GM18520 (cell line): ENCODE data around the gene CA11.

ENCODE experiments used
- ATAC-seq: cut with Tn5 transposase; IDR thresholded peaks from one replicate; pipeline ENCODE4 v1.9.1; 2021; ENCODE audit not compliant: unreplicated experiment

CA11 gene

GRCh38 chr19:48629599-48630295 lies 16.2 kb downstream of the CA11 start:
- ATAC-seq: no peak

- no peak for ATAC-seq
These were observed 16.7 kb downstream of the CA11 start for GRCh38 chr19:48629297-48629598.

- ATAC-seq: no peak
These were observed 17.3 kb downstream of the CA11 start for GRCh38 chr19:48628486-48629296.

GRCh38 chr19:48627865-48628314 lies 18.1 kb downstream of the CA11 start:
- no peak for ATAC-seq

GRCh38 chr19:48627201-48627864 lies 18.7 kb downstream of the CA11 start:
- no peak for ATAC-seq

GRCh38 chr19:48625891-48626327 lies 20.1 kb downstream of the CA11 start:
- no peak for ATAC-seq

- ATAC-seq: no peak
These were observed 20.9 kb downstream of the CA11 start for GRCh38 chr19:48624791-48625723.

- peak; percentile 35 for ATAC-seq
These were observed 21.9 kb downstream of the CA11 start for GRCh38 chr19:48624067-48624594.

- no peak for ATAC-seq
These were observed 22.4 kb downstream of the CA11 start for GRCh38 chr19:48623556-48624066.

- ATAC-seq: no peak
These were observed 26.0 kb downstream of the CA11 start for GRCh38 chr19:48619692-48620585.

GRCh38 chr19:48618916-48619691 lies 26.9 kb downstream of the CA11 start, which contains the start of the genes RPL18 and SPHK2:
Gene RPL18 (minus strand): TSS chr19:48619178. CDS start chr19:48619143, 35 bp downstream.
Gene SPHK2 (plus strand): TSS chr19:48619506. CDS start chr19:48620515, 1,009 bp downstream.
- ATAC-seq: peak; percentile 84

GRCh38 chr19:48618278-48618915 lies 27.6 kb downstream of the CA11 start:
- ATAC-seq: no peak

GRCh38 chr19:48617146-48617937 lies 28.6 kb downstream of the CA11 start:
- ATAC-seq: no peak

- no peak for ATAC-seq
These were observed 29.4 kb downstream of the CA11 start for GRCh38 chr19:48616491-48617056.

GRCh38 chr19:48616041-48616436 lies 29.9 kb downstream of the CA11 start:
- ATAC-seq: no peak

- ATAC-seq: no peak
These were observed 30.6 kb downstream of the CA11 start for GRCh38 chr19:48615231-48616040.
